K562 (cell line): ENCODE data around the gene RMI1. TPM values are rescaled to one million over a fixed set of nuclear protein-coding genes. Genes with fewer than 3 reads are reported as not detected.

Experiments used
- ATAC-seq: fragments of 200-7000 bp; cut with Tn5 transposase; 3 replicates; pipeline ENCODE4 v1.9.1; 2020; ENCODE audit warnings: moderate library complexity
- BruUV-seq: library from RNA; stranded (reverse); fragments of 400-500 nt; replicated peaks from 2 replicates; lab custom pipeline; 2021; lab: Mats Ljungman, UMichigan
- CTCF ChIA-PET: fragments of 300-600 bp; formaldehyde crosslinking; extraction: SDS; loops from one replicate; lab custom pipeline; 2021; ENCODE audit warnings: low intra/inter-chr PET ratio; lab: Yijun Ruan, JAX
- POLR2A ChIA-PET: fragments of 300-600, 350-650 bp; sonication (Branson Sonifier 250); formaldehyde crosslinking; extraction: SDS; loops from one replicate; lab custom pipeline; 2021; ENCODE audit warnings: antibody characterized with exemption, inconsistent platforms; lab: Yijun Ruan, JAX
- DNase-seq, 4 experiments: peaks; one replicate each; pipeline versions ENCODE4 v3.0.0 to v3.0.0-alpha.2; 2011 to 2018; ENCODE audit warnings: low spot score in 3 of 4, mixed read lengths in 3 of 4; ENCODE audit errors: extremely low read depth in 1 of 4
- FAIRE-seq: peaks from 2 replicates; lab custom pipeline; 2011; peaks lifted over from hg19 to GRCh38; lab: Jason Lieb, UNC
- H2AFZ ChIP-seq: 2 replicates; pipeline ENCODE4 v1.6.0; 2011; ENCODE audit warnings: low read depth, low read length, control low read depth, inconsistent platforms
- H3K27ac ChIP-seq: fragments of 200-600 bp; 3 replicates; pipeline ENCODE4 v1.8.0; 2011; ENCODE audit warnings: low read depth, mild to moderate bottlenecking, control low read depth, inconsistent platforms, low read length, moderate library complexity, mixed read lengths; ENCODE audit errors: extremely low read depth
- H3K27me3 ChIP-seq, 2 experiments: fragments of 300-600 bp in 1 of 2; 2 replicates in 1 of 2; 3 replicates in 1 of 2; pipeline versions ENCODE4 v1.6.0 to v1.8.0; 2011; ENCODE audit warnings: inconsistent platforms in 2 of 2, low read length in 2 of 2, mild to moderate bottlenecking in 1 of 2, mixed read lengths in 1 of 2, moderate library complexity in 1 of 2; ENCODE audit not compliant: control insufficient read depth in 2 of 2, insufficient read depth in 2 of 2
- H3K36me3 ChIP-seq: fragments of 300-600 bp; 3 replicates; pipeline ENCODE4 v1.8.0; 2011; ENCODE audit warnings: mild to moderate bottlenecking, low read length, inconsistent platforms; ENCODE audit not compliant: control insufficient read depth, insufficient read depth
- H3K4me1 ChIP-seq, 2 experiments: fragments of 200-600 bp in 1 of 2; replicated peaks in 1 of 2; 2 replicates in 1 of 2; 3 replicates in 1 of 2; pipeline versions ENCODE4 v1.5.1 to v1.8.0; 2011; ENCODE audit warnings: inconsistent platforms in 2 of 2, low read length in 2 of 2, mild to moderate bottlenecking in 1 of 2, mixed read lengths in 1 of 2, moderate library complexity in 1 of 2; ENCODE audit not compliant: control insufficient read depth in 2 of 2, insufficient read depth in 2 of 2
- H3K4me2 ChIP-seq: 2 replicates; pipeline ENCODE4 v1.6.1; 2011; ENCODE audit warnings: low read length, control low read depth, inconsistent platforms, mixed read lengths; ENCODE audit not compliant: insufficient read depth
- H3K4me3 ChIP-seq: fragments of 200-600 bp; sonication (generic), shearing (Covaris generic); 2 replicates; pipeline ENCODE4 v1.5.1; 2016; ENCODE audit warnings: control low read depth, inconsistent platforms
- H3K79me2 ChIP-seq: fragments of 200-600 bp; 3 replicates; pipeline ENCODE4 v1.8.0; 2011; ENCODE audit warnings: low read length, inconsistent platforms; ENCODE audit not compliant: control insufficient read depth, insufficient read depth
- H3K9ac ChIP-seq, 2 experiments: 2 replicates each; pipeline versions ENCODE4 v1.6.0 to v1.6.1; 2011; ENCODE audit warnings: low read depth in 2 of 2, low read length in 2 of 2, control low read depth in 1 of 2, inconsistent platforms in 1 of 2, mild to moderate bottlenecking in 1 of 2, mixed read lengths in 1 of 2; ENCODE audit not compliant: insufficient read depth in 1 of 2
- H3K9me1 ChIP-seq: one replicate; pipeline ENCODE4 v1.6.0; 2011; ENCODE audit warnings: inconsistent platforms, mild to moderate bottlenecking, low read length, moderate library complexity; ENCODE audit not compliant: control insufficient read depth, insufficient read depth
- H3K9me3 ChIP-seq: replicated peaks from 2 replicates; pipeline ENCODE4 v1.5.1; 2011; ENCODE audit warnings: low read depth, low read length, inconsistent platforms; ENCODE audit not compliant: control insufficient read depth, insufficient read depth
- H4K20me1 ChIP-seq: replicated peaks from 2 replicates; pipeline ENCODE4 v1.6.1; 2011; ENCODE audit warnings: low read length, inconsistent platforms, mixed read lengths; ENCODE audit not compliant: control insufficient read depth, insufficient read depth
- BRCA1 ChIP-seq, 2 experiments: fragments of 450-650 bp in 1 of 2; sonication (generic) in 1 of 2; formaldehyde crosslinking in 1 of 2; IDR thresholded peaks; 2 replicates each; pipeline versions ENCODE4 v1.5.0 to v1.6.1; 2017 to 2020; ENCODE audit warnings: mild to moderate bottlenecking in 1 of 2, missing genetic modification reagents in 1 of 2
- CHD2 ChIP-seq: IDR thresholded peaks from 2 replicates; pipeline ENCODE4 v1.6.1; 2011; ENCODE audit warnings: low read depth, low read length
- ETS2 ChIP-seq: IDR thresholded peaks from 2 replicates; pipeline ENCODE4 v1.6.1; 2016; ENCODE audit warnings: borderline replicate concordance, missing genetic modification characterization, mild to moderate bottlenecking, moderate library complexity, missing compliant biosample characterization; ENCODE audit not compliant: poor library complexity, severe bottlenecking
- FOXA3 ChIP-seq, 2 experiments: fragments of 450-650 bp in 1 of 2; sonication (generic) in 1 of 2; formaldehyde crosslinking; IDR thresholded peaks in 1 of 2; conservative IDR thresholded peaks in 1 of 2; 2 replicates each; pipeline versions ENCODE4 v1.4.0 to v1.8.0; 2020 to 2022; ENCODE audit warnings: mild to moderate bottlenecking in 2 of 2, missing genetic modification reagents in 1 of 2
- POLR2B ChIP-seq: fragments of 450-650 bp; IDR thresholded peaks from 2 replicates; pipeline ENCODE4 v1.6.1; 2018; ENCODE audit warnings: low read depth; ENCODE audit not compliant: partially characterized antibody
- RFX7 ChIP-seq: fragments of 250-450 bp; sonication (Bioruptor Pico); IDR thresholded peaks from 2 replicates; pipeline ENCODE4 v1.5.1; 2021; ENCODE audit warnings: mild to moderate bottlenecking
- TEAD1 ChIP-seq, 2 experiments: fragments of 450-650 bp in 1 of 2; sonication (generic) in 1 of 2; formaldehyde crosslinking; IDR thresholded peaks; 2 replicates each; pipeline versions ENCODE4 v1.4.0 to v1.8.0; 2020 to 2022; ENCODE audit warnings: mild to moderate bottlenecking in 2 of 2, missing genetic modification reagents in 1 of 2
- ZNF184 ChIP-seq: sonication (generic); formaldehyde crosslinking; IDR thresholded peaks from 2 replicates; pipeline ENCODE4 v1.5.0; 2020; ENCODE audit warnings: missing genetic modification reagents
- ZNF212 ChIP-seq: fragments of 450-650 bp; formaldehyde crosslinking; IDR thresholded peaks from 2 replicates; pipeline ENCODE4 v1.4.0; 2020; ENCODE audit warnings: mild to moderate bottlenecking
- ZNF408 ChIP-seq: fragments of 250-450 bp; sonication (Bioruptor Pico); IDR thresholded peaks from 2 replicates; pipeline ENCODE4 v1.4.0; 2020; ENCODE audit warnings: low read depth, mild to moderate bottlenecking, moderate library complexity
- ZNF830 ChIP-seq: fragments of 250-450 bp; sonication (Bioruptor Pico); IDR thresholded peaks from 2 replicates; pipeline ENCODE4 v1.5.0; 2021; ENCODE audit warnings: mild to moderate bottlenecking
- WGBS: fragments of 100-300 bp; shearing (Covaris generic); methylation state at CpG from one replicate; pipeline ENCODE4 v1.1.6; 2016; ENCODE audit warnings: low coverage, mixed read lengths; ENCODE audit not compliant: insufficient coverage; ENCODE audit errors: missing lambda C conversion rate; 5-methylcytosine and 5-hydroxymethylcytosine counted together
- in situ Hi-C: fragments of 300-500 bp; cut with MboI; formaldehyde crosslinking; loops from 4 replicates; pipeline ENCODE4 v1.15.0; 2018; ENCODE audit warnings: inconsistent platforms, mixed read lengths
- intact Hi-C: fragments of 100-400 bp; cut with micrococcal nuclease; formaldehyde crosslinking; loops from 2 replicates; pipeline ENCODE4 v1.14.2; 2022
- polyA plus RNA-seq, 8 experiments: library from polyadenylated mRNA; depleted of rRNA in 4 of 8; stranded (reverse) in 5 of 8; unstranded in 3 of 8; fragments of >200 nt; fragmentation: Nextera tagmentation in 2 of 8; fragmentation: Illumina TruSeq in 1 of 8; extraction: Ambion mirVana in 2 of 8; extraction: Trizol in 1 of 8; gene quantifications; 2 replicates each; pipeline versions ENCODE4 v1.2.1 to v1.2.3, GENCODE V29; 2011 to 2014; ENCODE audit warnings: inconsistent platforms in 1 of 8, missing spikeins in 1 of 8
- total RNA-seq, 7 experiments: library from RNA; depleted of rRNA in 6 of 7; stranded (reverse); fragments of >200 nt in 6 of 7; fragmentation: Illumina TruSeq in 2 of 7; extraction: Trizol in 2 of 7; gene quantifications; 2 replicates each; pipeline versions ENCODE4 v1.2.1 to v1.2.3, GENCODE V29; 2011 to 2021; ENCODE audit warnings: low replicate concordance in 1 of 7
- TF ChIP-seq, protein P1 (sequence below): sonication (generic); formaldehyde crosslinking; IDR thresholded peaks from 2 replicates; pipeline ENCODE4 v1.9.0; 2022; ENCODE audit warnings: mild to moderate bottlenecking, missing genetic modification reagents
- TF ChIP-seq, protein P2 (sequence below): sonication (generic); formaldehyde crosslinking; IDR thresholded peaks from 2 replicates; pipeline ENCODE4 v1.8.1; 2023; ENCODE audit warnings: mild to moderate bottlenecking, missing genetic modification reagents
- TF ChIP-seq, protein P3 (sequence below): sonication (generic); formaldehyde crosslinking; IDR thresholded peaks from 2 replicates; pipeline ENCODE4 v1.5.0; 2020; ENCODE audit warnings: missing genetic modification reagents
- TF ChIP-seq, protein P4 (sequence below): fragments of 250-450 bp; sonication (Bioruptor Pico); IDR thresholded peaks from 2 replicates; pipeline ENCODE4 v1.8.0; 2021; ENCODE audit warnings: moderate library complexity, mild to moderate bottlenecking, inconsistent platforms

The RMI1 gene
- total and polyA plus RNA-seq, 9 of the 15 experiments (the other 6 are each of a cell fraction or from before 2014, with no cell fraction given): 3.0 to 17.4 (median 10.6) TPM

DNA sequence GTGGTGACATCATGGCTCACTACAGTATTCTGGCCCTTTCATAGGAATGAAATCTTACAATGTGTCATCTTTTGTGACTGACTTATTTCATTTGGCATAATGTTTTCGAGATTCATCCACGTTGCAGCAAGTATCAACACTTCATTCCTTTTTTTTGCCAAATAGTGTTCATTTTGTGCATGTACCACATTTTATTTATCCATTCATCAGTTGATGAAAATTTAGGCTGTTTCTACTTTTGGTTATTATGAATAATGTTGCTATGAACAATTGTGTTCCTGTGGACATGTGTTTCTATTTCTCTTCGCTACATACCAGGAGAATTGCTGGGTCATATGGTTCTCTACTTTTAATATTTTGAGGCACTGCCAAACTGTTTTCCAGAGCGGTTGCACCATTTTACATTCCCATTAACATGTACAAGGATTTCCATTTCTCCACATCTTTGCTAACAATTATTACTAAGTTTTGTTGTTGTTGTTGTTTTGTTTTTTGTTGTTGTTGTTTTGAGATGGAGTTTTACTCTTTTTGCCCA lies 43.5 kb downstream of the RMI1 start:
- no peak overlapping the region for H3K4me2 ChIP-seq
- no peak for ATAC-seq
- no peak overlapping the region for H3K9ac ChIP-seq
- ChIA-PET CTCF (no interaction called here), POLR2A (no interaction called here)
- H3K4me1 ChIP-seq: no peaks in the 10 kb centered on the region; a peak in 1 of 5 replicates
- H3K79me2 ChIP-seq: no peaks in the 10 kb centered on the region
- H2AFZ ChIP-seq: no peak overlapping the region
- H3K27ac ChIP-seq: no peak overlapping the region
- H3K9me3 ChIP-seq: no peaks in the 10 kb centered on the region
- no peak for FAIRE-seq
- H3K9me1 ChIP-seq: no peaks in the 10 kb centered on the region
- no peak for DNase-seq
- no peaks in the 10 kb centered on the region for H4K20me1 ChIP-seq
- 6% methylated on average over 4 of the region's 4 CpGs for WGBS
- BruUV-seq: no TSS peak
- H3K4me3 ChIP-seq: no peak overlapping the region
- 0 out of 5 replicates have a peak, but pooled peaks cover 0 to 7% of the 10 kb centered on the region in 2 experiments for H3K27me3 ChIP-seq
- in situ Hi-C loops: no loop called here
- no peaks in the 10 kb centered on the region for H3K36me3 ChIP-seq
- intact Hi-C loops: no loop called here
- TF ChIP-seq ZNF830 (CRISPR knock-in tag): no peak
- TF ChIP-seq, protein P1, sequence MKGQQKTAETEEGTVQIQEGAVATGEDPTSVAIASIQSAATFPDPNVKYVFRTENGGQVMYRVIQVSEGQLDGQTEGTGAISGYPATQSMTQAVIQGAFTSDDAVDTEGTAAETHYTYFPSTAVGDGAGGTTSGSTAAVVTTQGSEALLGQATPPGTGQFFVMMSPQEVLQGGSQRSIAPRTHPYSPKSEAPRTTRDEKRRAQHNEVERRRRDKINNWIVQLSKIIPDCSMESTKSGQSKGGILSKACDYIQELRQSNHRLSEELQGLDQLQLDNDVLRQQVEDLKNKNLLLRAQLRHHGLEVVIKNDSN: no peak
- no peak for TF ChIP-seq TEAD1 (CRISPR knock-in tag; IDR thresholded peaks at IDR 0.05)
- TF ChIP-seq ETS2 (tag): no peak
- TF ChIP-seq ZNF212 (CRISPR knock-in tag): no peak
- TF ChIP-seq, protein P2, sequence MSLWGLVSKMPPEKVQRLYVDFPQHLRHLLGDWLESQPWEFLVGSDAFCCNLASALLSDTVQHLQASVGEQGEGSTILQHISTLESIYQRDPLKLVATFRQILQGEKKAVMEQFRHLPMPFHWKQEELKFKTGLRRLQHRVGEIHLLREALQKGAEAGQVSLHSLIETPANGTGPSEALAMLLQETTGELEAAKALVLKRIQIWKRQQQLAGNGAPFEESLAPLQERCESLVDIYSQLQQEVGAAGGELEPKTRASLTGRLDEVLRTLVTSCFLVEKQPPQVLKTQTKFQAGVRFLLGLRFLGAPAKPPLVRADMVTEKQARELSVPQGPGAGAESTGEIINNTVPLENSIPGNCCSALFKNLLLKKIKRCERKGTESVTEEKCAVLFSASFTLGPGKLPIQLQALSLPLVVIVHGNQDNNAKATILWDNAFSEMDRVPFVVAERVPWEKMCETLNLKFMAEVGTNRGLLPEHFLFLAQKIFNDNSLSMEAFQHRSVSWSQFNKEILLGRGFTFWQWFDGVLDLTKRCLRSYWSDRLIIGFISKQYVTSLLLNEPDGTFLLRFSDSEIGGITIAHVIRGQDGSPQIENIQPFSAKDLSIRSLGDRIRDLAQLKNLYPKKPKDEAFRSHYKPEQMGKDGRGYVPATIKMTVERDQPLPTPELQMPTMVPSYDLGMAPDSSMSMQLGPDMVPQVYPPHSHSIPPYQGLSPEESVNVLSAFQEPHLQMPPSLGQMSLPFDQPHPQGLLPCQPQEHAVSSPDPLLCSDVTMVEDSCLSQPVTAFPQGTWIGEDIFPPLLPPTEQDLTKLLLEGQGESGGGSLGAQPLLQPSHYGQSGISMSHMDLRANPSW (CRISPR knock-in tag): no peak
- TF ChIP-seq ZNF184 (CRISPR knock-in tag): no peak
- no peak for TF ChIP-seq RFX7 (CRISPR knock-in tag)
- TF ChIP-seq, protein P3, sequence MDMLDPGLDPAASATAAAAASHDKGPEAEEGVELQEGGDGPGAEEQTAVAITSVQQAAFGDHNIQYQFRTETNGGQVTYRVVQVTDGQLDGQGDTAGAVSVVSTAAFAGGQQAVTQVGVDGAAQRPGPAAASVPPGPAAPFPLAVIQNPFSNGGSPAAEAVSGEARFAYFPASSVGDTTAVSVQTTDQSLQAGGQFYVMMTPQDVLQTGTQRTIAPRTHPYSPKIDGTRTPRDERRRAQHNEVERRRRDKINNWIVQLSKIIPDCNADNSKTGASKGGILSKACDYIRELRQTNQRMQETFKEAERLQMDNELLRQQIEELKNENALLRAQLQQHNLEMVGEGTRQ (CRISPR knock-in tag): no peak
- no peak for TF ChIP-seq CHD2
- no peak for TF ChIP-seq FOXA3 (CRISPR knock-in tag; conservative IDR thresholded peaks at IDR 0.05 in 1 of 2, IDR thresholded peaks at IDR 0.05 in 1 of 2)
- no peak for TF ChIP-seq BRCA1 (IDR thresholded peaks at IDR 0.05)
- no peak for TF ChIP-seq BRCA1 (CRISPR knock-in tag; IDR thresholded peaks at IDR 0.05)
- TF ChIP-seq, protein P4, sequence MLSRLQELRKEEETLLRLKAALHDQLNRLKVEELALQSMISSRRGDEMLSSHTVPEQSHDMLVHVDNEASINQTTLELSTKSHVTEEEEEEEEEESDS (CRISPR knock-in tag): no peak
- TF ChIP-seq ZNF408: no peak
- TF ChIP-seq POLR2B: no peak
